ENCODE data around the gene MRPS25. TPM values are rescaled to one million over a fixed set of nuclear protein-coding genes. Genes with fewer than 3 reads are reported as not detected.

The MRPS25 gene
- total and polyA plus RNA-seq, 2 donors, result 19.8 to 48.4 TPM

GRCh38 chr3:15065550-15066007 lies 464 bp upstream of the MRPS25 start:
- Histone ChIP-seq H3K27ac (ENCODE audit: low read depth) (no peak overlapping the region), H3K4me1 (ENCODE audit: insufficient read depth) (peaks cover 2% of the 10 kb centered on the region), H3K4me3 (ENCODE audit: low read depth, low read length) (peak overlapping the region; percentile 80), H3K36me3 (ENCODE audit: insufficient read depth) (no peaks in the 10 kb centered on the region)
- WGBS, result 46% methylated on average over 16 of the region's 16 CpGs
- DNase-seq (ENCODE audit: extremely low spot score), result no peak

- Histone ChIP-seq H3K27ac (ENCODE audit: low read depth) (no peak overlapping the region), H3K4me3 (ENCODE audit: low read depth, low read length) (peak overlapping the region; percentile 80), H3K4me1 (ENCODE audit: insufficient read depth) (peaks cover 2% of the 10 kb centered on the region), H3K36me3 (ENCODE audit: insufficient read depth) (no peaks in the 10 kb centered on the region)
- WGBS, result 1% methylated on average over 25 of the region's 25 CpGs
- DNase-seq (ENCODE audit: extremely low spot score), result no peak
Measured at GRCh38 chr3:15064299-15064834, 748 bp downstream of the MRPS25 start.

DNA sequence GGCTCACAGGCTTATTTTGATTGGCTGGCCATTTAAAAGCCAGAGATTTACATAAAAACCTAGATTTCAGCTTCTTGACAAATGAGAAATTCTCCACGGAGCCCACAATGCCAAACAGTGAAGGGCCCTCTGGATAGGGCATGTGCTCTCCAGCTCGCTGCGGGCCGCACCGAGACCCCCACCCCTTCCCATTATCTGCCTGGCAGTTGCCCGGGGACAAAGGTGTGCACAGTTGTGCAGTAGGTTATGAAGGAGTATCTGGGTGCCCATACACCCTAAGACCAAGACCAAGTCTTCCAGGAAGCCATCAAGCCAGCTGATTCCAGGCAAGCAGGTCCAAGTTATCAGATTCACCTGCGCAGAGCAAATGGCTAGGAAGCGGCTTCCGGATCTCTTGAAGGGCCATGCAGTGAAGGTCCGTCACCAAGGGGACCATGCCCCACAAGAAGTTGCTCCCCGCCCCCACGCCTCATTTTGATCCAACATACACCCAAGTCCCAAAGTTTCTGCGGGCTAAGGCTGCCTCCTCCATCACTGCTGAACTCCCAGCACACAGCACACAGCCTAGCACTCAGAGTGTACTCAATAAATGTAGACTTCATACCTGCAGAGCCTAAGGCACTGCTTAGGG lies 1.3 kb downstream of the MRPS25 start:
- Histone ChIP-seq H3K27ac (ENCODE audit: low read depth) (no peak overlapping the region), H3K36me3 (ENCODE audit: insufficient read depth) (no peaks in the 10 kb centered on the region), H3K4me3 (ENCODE audit: low read depth, low read length) (peak overlapping the region; percentile 80), H3K4me1 (ENCODE audit: insufficient read depth) (peaks cover 2% of the 10 kb centered on the region)
- no peak for DNase-seq (ENCODE audit: extremely low spot score)
- WGBS, result 88% methylated on average over 13 of the region's 13 CpGs

GRCh38 chr3:15063238-15063637 lies 1.9 kb downstream of the MRPS25 start:
- no peak for DNase-seq (ENCODE audit: extremely low spot score)
- WGBS, result 88% methylated on average over 4 of the region's 4 CpGs
- no peak overlapping the region for H3K27ac ChIP-seq (ENCODE audit: low read depth)
- H3K4me3 ChIP-seq (ENCODE audit: low read depth, low read length), result no peak overlapping the region
- peaks cover 2% of the 10 kb centered on the region for H3K4me1 ChIP-seq (ENCODE audit: insufficient read depth)
- no peaks in the 10 kb centered on the region for H3K36me3 ChIP-seq (ENCODE audit: insufficient read depth)

DNA sequence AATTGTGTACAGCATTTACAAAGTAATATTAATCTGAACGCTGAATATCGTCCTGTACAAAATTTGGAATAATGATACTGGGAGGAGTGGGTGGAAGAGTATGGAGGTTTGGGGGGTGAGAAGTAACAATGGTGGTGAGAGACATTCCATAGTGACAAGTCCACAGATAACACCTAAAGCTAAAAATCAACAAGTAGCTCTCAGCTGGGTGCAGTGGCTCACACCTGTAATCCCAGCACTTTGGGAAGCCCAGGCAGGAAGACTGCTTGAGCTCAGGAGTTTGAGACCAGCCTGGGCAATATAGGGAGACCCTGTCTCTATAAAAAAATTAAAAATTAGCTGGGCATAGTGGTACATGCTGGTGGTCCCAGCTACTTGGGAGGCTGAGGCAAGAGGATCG lies 5.1 kb downstream of the MRPS25 start:
- no peak overlapping the region for H3K27ac ChIP-seq (ENCODE audit: low read depth)
- DNase-seq (ENCODE audit: extremely low spot score), result no peak
- H3K36me3 ChIP-seq (ENCODE audit: insufficient read depth), result no peaks in the 10 kb centered on the region
- no peak overlapping the region for H3K4me3 ChIP-seq (ENCODE audit: low read depth, low read length)
- H3K4me1 ChIP-seq (ENCODE audit: insufficient read depth), result peaks cover 2% of the 10 kb centered on the region
- WGBS, result 91% methylated on average over 3 of the region's 3 CpGs

DNA sequence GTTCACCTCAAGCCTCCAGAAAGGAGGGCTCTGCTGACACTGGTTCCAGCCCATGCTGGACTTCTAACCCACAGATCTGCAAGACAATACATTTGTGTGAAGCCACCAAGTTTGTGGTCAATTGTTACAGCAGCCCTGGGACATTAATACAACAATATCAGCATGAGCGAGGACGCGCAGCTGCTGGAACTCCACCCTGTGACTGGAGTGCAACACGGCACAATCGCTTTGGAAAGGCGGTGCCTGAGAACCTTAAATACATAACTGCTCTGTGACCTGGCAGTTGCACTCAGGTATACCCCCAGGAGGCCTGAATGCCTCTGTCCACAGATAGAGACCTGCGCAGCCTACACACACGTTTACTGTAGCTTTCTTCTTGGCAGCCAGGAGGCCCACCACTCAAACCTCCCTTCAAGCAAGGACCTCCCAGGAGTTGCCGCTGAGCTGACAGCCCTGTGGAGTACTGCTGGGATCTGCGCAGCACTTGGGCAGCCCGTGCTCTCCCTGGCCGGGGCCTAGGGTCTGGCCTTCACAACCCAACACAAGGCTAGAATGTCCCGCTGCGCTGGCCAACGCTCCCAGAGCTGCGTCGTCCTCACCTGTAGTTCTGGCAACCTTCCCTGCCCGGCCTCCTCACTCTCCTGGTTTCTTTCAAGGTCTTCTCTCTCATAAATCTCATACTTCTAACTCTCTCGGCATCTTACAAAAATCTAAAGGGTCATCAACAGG lies 8.3 kb downstream of the MRPS25 start:
- H3K4me3 ChIP-seq (ENCODE audit: low read depth, low read length), result no peak overlapping the region
- no peak overlapping the region for H3K27ac ChIP-seq (ENCODE audit: low read depth)
- 94% methylated on average over 19 of the region's 19 CpGs for WGBS
- H3K36me3 ChIP-seq (ENCODE audit: insufficient read depth), result no peaks in the 10 kb centered on the region
- DNase-seq (ENCODE audit: extremely low spot score), result no peak
- no peaks in the 10 kb centered on the region for H3K4me1 ChIP-seq (ENCODE audit: insufficient read depth)

- no peaks in the 10 kb centered on the region for H3K4me1 ChIP-seq (ENCODE audit: insufficient read depth)
- H3K27ac ChIP-seq (ENCODE audit: low read depth), result no peak overlapping the region
- no peaks in the 10 kb centered on the region for H3K36me3 ChIP-seq (ENCODE audit: insufficient read depth)
- no peak overlapping the region for H3K4me3 ChIP-seq (ENCODE audit: low read depth, low read length)
- 95% methylated on average over 8 of the region's 8 CpGs for WGBS
- no peak for DNase-seq (ENCODE audit: extremely low spot score)
Measured at GRCh38 chr3:15055019-15055557, 10.0 kb downstream of the MRPS25 start.

- no peak for DNase-seq (ENCODE audit: extremely low spot score)
- no peak overlapping the region for H3K27ac ChIP-seq (ENCODE audit: low read depth)
- no peak overlapping the region for H3K4me3 ChIP-seq (ENCODE audit: low read depth, low read length)
- no peaks in the 10 kb centered on the region for H3K4me1 ChIP-seq (ENCODE audit: insufficient read depth)
- no peaks in the 10 kb centered on the region for H3K36me3 ChIP-seq (ENCODE audit: insufficient read depth)
- WGBS, result 98% methylated on average over 4 of the region's 4 CpGs
Measured at GRCh38 chr3:15053541-15053940, 11.6 kb downstream of the MRPS25 start.

- Histone ChIP-seq H3K27ac (ENCODE audit: low read depth) (no peak overlapping the region), H3K36me3 (ENCODE audit: insufficient read depth) (no peaks in the 10 kb centered on the region), H3K4me3 (ENCODE audit: low read depth, low read length) (no peak overlapping the region), H3K4me1 (ENCODE audit: insufficient read depth) (no peaks in the 10 kb centered on the region)
- WGBS, result 95% methylated on average over 14 of the region's 14 CpGs
- DNase-seq (ENCODE audit: extremely low spot score), result no peak
Measured at GRCh38 chr3:15052335-15053242, 12.5 kb downstream of the MRPS25 start.

DNA sequence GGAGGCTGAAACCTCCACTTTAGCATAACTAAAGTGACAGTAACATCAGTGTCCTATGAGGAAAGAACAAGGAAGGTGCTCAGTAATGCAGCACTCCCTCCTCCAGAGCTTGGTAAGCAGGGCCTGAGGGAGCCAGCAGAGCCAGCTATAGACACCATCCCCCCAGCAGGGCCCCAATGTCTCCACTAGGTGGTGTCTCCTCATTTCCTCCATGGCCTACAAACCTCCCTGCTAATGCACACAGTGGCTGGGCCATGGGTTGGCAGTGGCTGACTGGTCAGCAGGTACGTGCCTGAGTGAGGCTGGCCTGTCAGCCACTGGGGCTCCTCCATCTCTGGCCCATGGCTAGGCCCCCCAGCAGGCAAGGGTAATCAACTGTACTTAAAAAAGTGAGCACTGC lies 13.6 kb downstream of the MRPS25 start:
- Histone ChIP-seq H3K4me3 (ENCODE audit: low read depth, low read length) (no peak overlapping the region), H3K27ac (ENCODE audit: low read depth) (no peak overlapping the region), H3K4me1 (ENCODE audit: insufficient read depth) (no peaks in the 10 kb centered on the region), H3K36me3 (ENCODE audit: insufficient read depth) (no peaks in the 10 kb centered on the region)
- WGBS, result 77% methylated on average over 1 of the region's 1 CpG
- no peak for DNase-seq (ENCODE audit: extremely low spot score)

GRCh38 chr3:15050405-15051092 lies 14.6 kb downstream of the MRPS25 start:
- WGBS, result 89% methylated on average over 3 of the region's 3 CpGs
- no peak overlapping the region for H3K4me3 ChIP-seq (ENCODE audit: low read depth, low read length)
- H3K36me3 ChIP-seq (ENCODE audit: insufficient read depth), result no peaks in the 10 kb centered on the region
- DNase-seq (ENCODE audit: extremely low spot score), result no peak
- no peak overlapping the region for H3K27ac ChIP-seq (ENCODE audit: low read depth)
- no peaks in the 10 kb centered on the region for H3K4me1 ChIP-seq (ENCODE audit: insufficient read depth)

- no peak overlapping the region for H3K27ac ChIP-seq (ENCODE audit: low read depth)
- 85% methylated on average over 2 of the region's 2 CpGs for WGBS
- no peaks in the 10 kb centered on the region for H3K36me3 ChIP-seq (ENCODE audit: insufficient read depth)
- no peak overlapping the region for H3K4me3 ChIP-seq (ENCODE audit: low read depth, low read length)
- DNase-seq (ENCODE audit: extremely low spot score), result no peak
- H3K4me1 ChIP-seq (ENCODE audit: insufficient read depth), result no peaks in the 10 kb centered on the region
Measured at GRCh38 chr3:15049584-15049983, 15.5 kb downstream of the MRPS25 start.

GRCh38 chr3:15045667-15046066 lies 19.4 kb downstream of the MRPS25 start:
- H3K36me3 ChIP-seq (ENCODE audit: insufficient read depth), result no peaks in the 10 kb centered on the region
- H3K4me1 ChIP-seq (ENCODE audit: insufficient read depth), result no peaks in the 10 kb centered on the region
- H3K27ac ChIP-seq (ENCODE audit: low read depth), result no peak overlapping the region
- DNase-seq (ENCODE audit: extremely low spot score), result no peak
- no peak overlapping the region for H3K4me3 ChIP-seq (ENCODE audit: low read depth, low read length)
- 57% methylated on average over 1 of the region's 1 CpG for WGBS
